ENCODE data around the gene ZNF653. TPM values are rescaled to one million over a fixed set of nuclear protein-coding genes. Genes with fewer than 3 reads are reported as not detected.
A peak's percentile ranks its signal among the peaks of the same experiment; 100 is the strongest.

Gene ZNF653
- polyA plus RNA-seq, 2 of the 4 experiments (the other 2 are of a cell fraction), result 2.9 to 4.2 TPM

- CTCF ChIA-PET, result interaction anchor here (0.6 to 2.0 kb wide), 16 partner anchors 22 to 204 kb away, joined by 3 to 29 read pairs (median 4); partner anchors contain the start of genes RGL3, SWSAP1 and TSPAN16
- Histone ChIP-seq H3K4me3 (no peak overlapping the region), H3K27ac (no peak overlapping the region), H3K9me3 (no peaks in the 10 kb centered on the region), H3K4me1 (no peaks in the 10 kb centered on the region), H3K4me2 (no peak overlapping the region)
- ATAC-seq, result peak in 1 of 2 experiments; percentile 38; a peak in 3 of 6 replicates
- no peak for TF ChIP-seq KDM5A (IDR thresholded peaks at IDR 0.05)
- no peak for TF ChIP-seq BCL3 (IDR thresholded peaks at IDR 0.05)
- TF ChIP-seq JUN (IDR thresholded peaks at IDR 0.05), result no peak
- TF ChIP-seq, protein P1, sequence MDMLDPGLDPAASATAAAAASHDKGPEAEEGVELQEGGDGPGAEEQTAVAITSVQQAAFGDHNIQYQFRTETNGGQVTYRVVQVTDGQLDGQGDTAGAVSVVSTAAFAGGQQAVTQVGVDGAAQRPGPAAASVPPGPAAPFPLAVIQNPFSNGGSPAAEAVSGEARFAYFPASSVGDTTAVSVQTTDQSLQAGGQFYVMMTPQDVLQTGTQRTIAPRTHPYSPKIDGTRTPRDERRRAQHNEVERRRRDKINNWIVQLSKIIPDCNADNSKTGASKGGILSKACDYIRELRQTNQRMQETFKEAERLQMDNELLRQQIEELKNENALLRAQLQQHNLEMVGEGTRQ (IDR thresholded peaks at IDR 0.05), result no peak
- no peak for TF ChIP-seq HOXA7 (CRISPR knock-in tag; IDR thresholded peaks at IDR 0.05)
- FAIRE-seq, result no peak
- POLR2A ChIA-PET, result interaction anchor here (1.0 to 1.1 kb wide), 2 partner anchors 65 to 71 kb away, joined by 3 read pairs; no protein-coding TSS in a partner anchor
- DNase-seq (ENCODE audit: low read depth in 1 of 2, low spot score in 1 of 2), result no peak
- WGBS (ENCODE audit: missing lambda C conversion rate), result 93% methylated on average over 3 of the region's 14 CpGs
Measured at GRCh38 chr19:11446271-11446651, 59.4 kb downstream of the ZNF653 start.

- POLR2A ChIA-PET, result interaction anchor here (1.0 kb wide), 1 partner anchor 64 kb away, joined by 3 read pairs; no protein-coding TSS in a partner anchor
- H3K27ac ChIP-seq, result no peak overlapping the region
- WGBS (ENCODE audit: missing lambda C conversion rate), result 94% methylated on average over 5 of the region's 13 CpGs
Measured at GRCh38 chr19:11445141-11445540, 60.5 kb downstream of the ZNF653 start.

More at GRCh38 chr19:11445141-11445540, 60.5 kb downstream of the ZNF653 start:
- no peak for ATAC-seq
- no peak for TF ChIP-seq PHF8 (IDR thresholded peaks at IDR 0.05; ENCODE audit: borderline replicate concordance, low read depth)
- TF ChIP-seq FOXS1 (CRISPR knock-in tag; IDR thresholded peaks at IDR 0.05), result no peak
- no peak for TF ChIP-seq JUNB (IDR thresholded peaks at IDR 0.05)
- no peak for TF ChIP-seq FOSL2 (IDR thresholded peaks at IDR 0.05)
- no peak for TF ChIP-seq FOSL2 (CRISPR knock-in tag; IDR thresholded peaks at IDR 0.05)
- TF ChIP-seq, protein P2, sequence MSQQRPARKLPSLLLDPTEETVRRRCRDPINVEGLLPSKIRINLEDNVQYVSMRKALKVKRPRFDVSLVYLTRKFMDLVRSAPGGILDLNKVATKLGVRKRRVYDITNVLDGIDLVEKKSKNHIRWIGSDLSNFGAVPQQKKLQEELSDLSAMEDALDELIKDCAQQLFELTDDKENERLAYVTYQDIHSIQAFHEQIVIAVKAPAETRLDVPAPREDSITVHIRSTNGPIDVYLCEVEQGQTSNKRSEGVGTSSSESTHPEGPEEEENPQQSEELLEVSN (IDR thresholded peaks at IDR 0.05; ENCODE audit: borderline replicate concordance, low read depth), result no peak
- TF ChIP-seq CBX8 (IDR thresholded peaks at IDR 0.05), result no peak
- TF ChIP-seq HOXB5 (CRISPR knock-in tag; IDR thresholded peaks at IDR 0.05), result no peak
- no peak for TF ChIP-seq KDM5A (IDR thresholded peaks at IDR 0.05)
- no peak for TF ChIP-seq JUN (IDR thresholded peaks at IDR 0.05)
- TF ChIP-seq NFE2L2 (conservative IDR thresholded peaks at IDR 0.05; ENCODE audit: low read length), result no peak
- TF ChIP-seq RFX5 (IDR thresholded peaks at IDR 0.05), result no peak
- TF ChIP-seq CTCF (IDR thresholded peaks at IDR 0.05), result no peak
- TF ChIP-seq HOXA7 (CRISPR knock-in tag; IDR thresholded peaks at IDR 0.05), result no peak
- TF ChIP-seq, protein P1 (IDR thresholded peaks at IDR 0.05), result no peak
- no peak for TF ChIP-seq POLR2A (IDR thresholded peaks at IDR 0.05; ENCODE audit: low read length)
- no peak for TF ChIP-seq TP53 (CRISPR knock-in tag; IDR thresholded peaks at IDR 0.05)
- no peak for TF ChIP-seq CEBPB (IDR thresholded peaks at IDR 0.05)
- Histone ChIP-seq H3K9me3 (no peaks in the 10 kb centered on the region), H3K4me3 (no peak overlapping the region), H3K4me1 (no peaks in the 10 kb centered on the region), H3K4me2 (no peak overlapping the region)
- no peak for FAIRE-seq
- CTCF ChIA-PET, result interaction anchor here (0.6 to 2.0 kb wide), 11 partner anchors 21 to 203 kb away, joined by 3 to 29 read pairs (median 5); partner anchors contain the start of genes RGL3, SWSAP1 and TSPAN16
- no peak for DNase-seq (ENCODE audit: low read depth in 1 of 2, low spot score in 1 of 2)
